HepG2 (cell line): ENCODE measurements around the gene ERBB3. TPM values are rescaled to one million over a fixed set of nuclear protein-coding genes. Genes with fewer than 3 reads are reported as not detected.
A peak's percentile ranks its signal among the peaks of the same experiment; 100 is the strongest.

Experiments used
- HDAC1 ChIP-seq: sonication (generic); formaldehyde crosslinking; IDR thresholded peaks from 2 replicates; pipeline ENCODE4 v1.5.1; 2020; ENCODE audit warnings: mild to moderate bottlenecking, missing genetic modification reagents
- HOXA7 ChIP-seq: sonication (generic); formaldehyde crosslinking; IDR thresholded peaks from 2 replicates; pipeline ENCODE4 v1.8.1; 2022; ENCODE audit warnings: mild to moderate bottlenecking, missing genetic modification reagents, moderate library complexity
- KLF12 ChIP-seq: sonication (generic); formaldehyde crosslinking; IDR thresholded peaks from 2 replicates; pipeline ENCODE4 v1.4.0; 2020; ENCODE audit warnings: missing genetic modification reagents, borderline replicate concordance
- POLR2A ChIP-seq, 2 experiments: IDR thresholded peaks; 2 replicates each; pipeline ENCODE4 v1.6.1; 2011; ENCODE audit warnings: low read depth in 2 of 2, low read length in 2 of 2, mild to moderate bottlenecking in 1 of 2, moderate library complexity in 1 of 2; ENCODE audit not compliant: insufficient read depth in 1 of 2
- RXRA ChIP-seq: sonication (generic); formaldehyde crosslinking; IDR thresholded peaks from 2 replicates; pipeline ENCODE4 v1.5.1; 2020; ENCODE audit warnings: missing genetic modification reagents
- SMAD9 ChIP-seq: sonication (generic); formaldehyde crosslinking; IDR thresholded peaks from 2 replicates; pipeline ENCODE4 v1.5.1; 2020; ENCODE audit warnings: mild to moderate bottlenecking, missing genetic modification reagents
- SP1 ChIP-seq, 2 experiments: fragments of 450-650 bp in 1 of 2; sonication (generic) in 1 of 2; formaldehyde crosslinking in 1 of 2; IDR thresholded peaks; 2 replicates each; pipeline versions ENCODE4 v1.4.0 to v1.6.1; 2016 to 2020; ENCODE audit warnings: missing genetic modification reagents in 1 of 2
- SRF ChIP-seq: IDR thresholded peaks from 2 replicates; pipeline ENCODE4 v1.6.1; 2011; ENCODE audit warnings: mild to moderate bottlenecking, low read depth, low read length, moderate library complexity
- SRSF1 ChIP-seq: fragments of 200-400 bp; formaldehyde crosslinking; optimal IDR thresholded peaks from 2 replicates; pipeline ENCODE3; 2017; ENCODE audit warnings: mild to moderate bottlenecking, low read depth, low read length, moderate library complexity
- YEATS2 ChIP-seq: sonication (generic); formaldehyde crosslinking; IDR thresholded peaks from 2 replicates; pipeline ENCODE4 v1.4.0; 2020; ENCODE audit warnings: missing genetic modification reagents, borderline replicate concordance
- ZFX ChIP-seq: sonication (generic); formaldehyde crosslinking; IDR thresholded peaks from 2 replicates; pipeline ENCODE4 v1.4.0; 2020; ENCODE audit warnings: mild to moderate bottlenecking, low read depth, missing genetic modification reagents, moderate library complexity
- ZNF225 ChIP-seq: sonication (generic); formaldehyde crosslinking; IDR thresholded peaks from 2 replicates; pipeline ENCODE4 v1.4.0; 2020; ENCODE audit warnings: mild to moderate bottlenecking, missing genetic modification reagents
- ZNF619 ChIP-seq: sonication (generic); formaldehyde crosslinking; IDR thresholded peaks from 2 replicates; pipeline ENCODE4 v1.4.0; 2020; ENCODE audit warnings: mild to moderate bottlenecking, missing genetic modification reagents
- polyA plus RNA-seq, 8 experiments: library from polyadenylated mRNA; depleted of rRNA in 3 of 8; stranded (reverse) in 7 of 8; unstranded in 1 of 8; fragments of >200 nt; fragmentation: Illumina TruSeq in 4 of 8; extraction: Trizol in 4 of 8; gene quantifications; 2 replicates each; pipeline versions ENCODE4 v1.2.1 to v1.2.3, GENCODE V29; 2011 to 2016; ENCODE audit warnings: low read depth in 4 of 8, missing spikeins in 1 of 8, mixed read lengths in 1 of 8; ENCODE audit not compliant: insufficient read depth in 1 of 8
- total RNA-seq, 5 experiments: library from RNA; depleted of rRNA; stranded (reverse); fragments of >200 nt; fragmentation: Illumina TruSeq; extraction: Trizol; gene quantifications; 2 replicates each; pipeline ENCODE4 v1.2.3, GENCODE V29; 2016; ENCODE audit warnings: low read depth in 1 of 5
- TF ChIP-seq, protein P1 (sequence below): sonication (generic); formaldehyde crosslinking; IDR thresholded peaks from one replicate; pipeline ENCODE4 v1.5.1; 2020; ENCODE audit warnings: mild to moderate bottlenecking, missing genetic modification reagents; ENCODE audit errors: not compliant biosample characterization
- TF ChIP-seq, protein P2 (sequence below), 2 experiments: sonication (generic) in 1 of 2; formaldehyde crosslinking in 1 of 2; IDR thresholded peaks; 2 replicates each; pipeline versions ENCODE4 v1.4.0 to v1.6.1; 2018 to 2020; ENCODE audit warnings: missing genetic modification reagents in 2 of 2, borderline replicate concordance in 1 of 2, low read depth in 1 of 2, mild to moderate bottlenecking in 1 of 2, missing biosample characterization in 1 of 2
- TF ChIP-seq, protein P3 (sequence below): sonication (generic); formaldehyde crosslinking; IDR thresholded peaks from 2 replicates; pipeline ENCODE4 v1.4.0; 2020; ENCODE audit warnings: mild to moderate bottlenecking, missing genetic modification reagents
- TF ChIP-seq, protein P4 (sequence below): sonication (generic); formaldehyde crosslinking; IDR thresholded peaks from 2 replicates; pipeline ENCODE4 v1.4.0; 2020; ENCODE audit warnings: missing genetic modification reagents

Gene ERBB3
- total and polyA plus RNA-seq, 2 of the 13 experiments (the other 11 are each of a cell fraction or from before 2014, with no cell fraction given): 93.6 to 358 TPM

- TF ChIP-seq YEATS2 (CRISPR knock-in tag): peak; percentile 84
- no peak for TF ChIP-seq HOXA7
- TF ChIP-seq ZNF225 (CRISPR knock-in tag): no peak
- TF ChIP-seq, protein P1, sequence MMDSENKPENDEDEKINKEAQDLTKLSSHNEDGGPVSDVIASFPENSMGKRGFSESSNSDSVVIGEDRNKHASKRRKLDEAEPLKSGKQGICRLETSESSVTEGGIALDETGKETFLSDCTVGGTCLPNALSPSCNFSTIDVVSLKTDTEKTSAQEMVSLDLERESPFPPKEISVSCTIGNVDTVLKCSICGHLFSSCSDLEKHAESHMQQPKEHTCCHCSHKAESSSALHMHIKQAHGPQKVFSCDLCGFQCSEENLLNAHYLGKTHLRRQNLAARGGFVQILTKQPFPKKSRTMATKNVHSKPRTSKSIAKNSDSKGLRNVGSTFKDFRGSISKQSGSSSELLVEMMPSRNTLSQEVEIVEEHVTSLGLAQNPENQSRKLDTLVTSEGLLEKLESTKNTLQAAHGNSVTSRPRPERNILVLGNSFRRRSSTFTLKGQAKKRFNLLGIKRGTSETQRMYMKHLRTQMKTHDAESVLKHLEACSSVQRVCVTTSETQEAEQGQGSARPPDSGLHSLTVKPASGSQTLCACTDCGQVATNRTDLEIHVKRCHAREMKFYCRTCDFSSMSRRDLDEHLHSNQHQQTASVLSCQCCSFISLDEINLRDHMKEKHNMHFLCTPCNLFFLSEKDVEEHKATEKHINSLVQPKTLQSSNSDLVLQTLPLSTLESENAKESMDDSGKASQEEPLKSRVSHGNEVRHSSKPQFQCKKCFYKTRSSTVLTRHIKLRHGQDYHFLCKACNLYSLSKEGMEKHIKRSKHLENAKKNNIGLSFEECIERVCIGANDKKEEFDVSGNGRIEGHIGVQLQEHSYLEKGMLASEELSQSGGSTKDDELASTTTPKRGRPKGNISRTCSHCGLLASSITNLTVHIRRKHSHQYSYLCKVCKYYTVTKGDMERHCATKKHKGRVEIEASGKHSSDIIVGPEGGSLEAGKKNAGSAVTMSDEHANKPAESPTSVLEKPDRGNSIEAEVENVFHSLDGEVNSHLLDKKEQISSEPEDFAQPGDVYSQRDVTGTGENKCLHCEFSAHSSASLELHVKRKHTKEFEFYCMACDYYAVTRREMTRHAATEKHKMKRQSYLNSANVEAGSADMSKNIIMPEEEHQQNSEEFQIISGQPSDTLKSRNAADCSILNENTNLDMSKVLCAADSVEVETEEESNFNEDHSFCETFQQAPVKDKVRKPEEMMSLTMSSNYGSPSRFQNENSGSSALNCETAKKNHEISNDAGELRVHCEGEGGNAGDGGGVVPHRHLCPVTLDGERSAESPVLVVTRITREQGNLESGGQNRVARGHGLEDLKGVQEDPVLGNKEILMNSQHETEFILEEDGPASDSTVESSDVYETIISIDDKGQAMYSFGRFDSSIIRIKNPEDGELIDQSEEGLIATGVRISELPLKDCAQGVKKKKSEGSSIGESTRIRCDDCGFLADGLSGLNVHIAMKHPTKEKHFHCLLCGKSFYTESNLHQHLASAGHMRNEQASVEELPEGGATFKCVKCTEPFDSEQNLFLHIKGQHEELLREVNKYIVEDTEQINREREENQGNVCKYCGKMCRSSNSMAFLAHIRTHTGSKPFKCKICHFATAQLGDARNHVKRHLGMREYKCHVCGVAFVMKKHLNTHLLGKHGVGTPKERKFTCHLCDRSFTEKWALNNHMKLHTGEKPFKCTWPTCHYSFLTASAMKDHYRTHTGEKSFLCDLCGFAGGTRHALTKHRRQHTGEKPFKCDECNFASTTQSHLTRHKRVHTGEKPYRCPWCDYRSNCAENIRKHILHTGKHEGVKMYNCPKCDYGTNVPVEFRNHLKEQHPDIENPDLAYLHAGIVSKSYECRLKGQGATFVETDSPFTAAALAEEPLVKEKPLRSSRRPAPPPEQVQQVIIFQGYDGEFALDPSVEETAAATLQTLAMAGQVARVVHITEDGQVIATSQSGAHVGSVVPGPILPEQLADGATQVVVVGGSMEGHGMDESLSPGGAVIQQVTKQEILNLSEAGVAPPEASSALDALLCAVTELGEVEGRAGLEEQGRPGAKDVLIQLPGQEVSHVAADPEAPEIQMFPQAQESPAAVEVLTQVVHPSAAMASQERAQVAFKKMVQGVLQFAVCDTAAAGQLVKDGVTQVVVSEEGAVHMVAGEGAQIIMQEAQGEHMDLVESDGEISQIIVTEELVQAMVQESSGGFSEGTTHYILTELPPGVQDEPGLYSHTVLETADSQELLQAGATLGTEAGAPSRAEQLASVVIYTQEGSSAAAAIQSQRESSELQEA (CRISPR knock-in tag): peak; percentile 18
- TF ChIP-seq RXRA: peak; percentile 60
- TF ChIP-seq, protein P2, sequence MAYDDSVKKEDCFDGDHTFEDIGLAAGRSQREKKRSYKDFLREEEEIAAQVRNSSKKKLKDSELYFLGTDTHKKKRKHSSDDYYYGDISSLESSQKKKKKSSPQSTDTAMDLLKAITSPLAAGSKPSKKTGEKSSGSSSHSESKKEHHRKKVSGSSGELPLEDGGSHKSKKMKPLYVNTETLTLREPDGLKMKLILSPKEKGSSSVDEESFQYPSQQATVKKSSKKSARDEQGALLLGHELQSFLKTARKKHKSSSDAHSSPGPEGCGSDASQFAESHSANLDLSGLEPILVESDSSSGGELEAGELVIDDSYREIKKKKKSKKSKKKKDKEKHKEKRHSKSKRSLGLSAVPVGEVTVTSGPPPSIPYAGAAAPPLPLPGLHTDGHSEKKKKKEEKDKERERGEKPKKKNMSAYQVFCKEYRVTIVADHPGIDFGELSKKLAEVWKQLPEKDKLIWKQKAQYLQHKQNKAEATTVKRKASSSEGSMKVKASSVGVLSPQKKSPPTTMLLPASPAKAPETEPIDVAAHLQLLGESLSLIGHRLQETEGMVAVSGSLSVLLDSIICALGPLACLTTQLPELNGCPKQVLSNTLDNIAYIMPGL (CRISPR knock-in tag; IDR thresholded peaks at IDR 0.05; ENCODE audit: borderline replicate concordance in 1 of 2, low read depth in 1 of 2): peak in 1 of 2 experiments; percentile 48; a peak in 1 of 4 replicates
- peak; percentile 43 for TF ChIP-seq ZFX (CRISPR knock-in tag)
- TF ChIP-seq POLR2A (IDR thresholded peaks at IDR 0.05; ENCODE audit: insufficient read depth in 1 of 2, low read depth in 2 of 2, low read length in 2 of 2): peak; percentile 66 to 81; a peak in 2 of 4 replicates
- peak; percentile 62 for TF ChIP-seq SRSF1
- TF ChIP-seq SRF: 0 out of 2 replicates have a peak, but pooled peaks have one; percentile 34
- no peak for TF ChIP-seq SP1 (IDR thresholded peaks at IDR 0.05)
- peak; percentile 81 for TF ChIP-seq SP1 (CRISPR knock-in tag; IDR thresholded peaks at IDR 0.05)
- TF ChIP-seq, protein P3, sequence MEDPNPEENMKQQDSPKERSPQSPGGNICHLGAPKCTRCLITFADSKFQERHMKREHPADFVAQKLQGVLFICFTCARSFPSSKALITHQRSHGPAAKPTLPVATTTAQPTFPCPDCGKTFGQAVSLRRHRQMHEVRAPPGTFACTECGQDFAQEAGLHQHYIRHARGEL (CRISPR knock-in tag): no peak
- TF ChIP-seq ZNF619: 0 out of 2 replicates have a peak, but pooled peaks have one; percentile 18
- 0 out of 2 replicates have a peak, but pooled peaks have one; percentile 40 for TF ChIP-seq KLF12 (CRISPR knock-in tag)
- TF ChIP-seq HDAC1 (CRISPR knock-in tag): peak; percentile 72
- 0 out of 2 replicates have a peak, but pooled peaks have one; percentile 25 for TF ChIP-seq SMAD9 (CRISPR knock-in tag)
- TF ChIP-seq, protein P4, sequence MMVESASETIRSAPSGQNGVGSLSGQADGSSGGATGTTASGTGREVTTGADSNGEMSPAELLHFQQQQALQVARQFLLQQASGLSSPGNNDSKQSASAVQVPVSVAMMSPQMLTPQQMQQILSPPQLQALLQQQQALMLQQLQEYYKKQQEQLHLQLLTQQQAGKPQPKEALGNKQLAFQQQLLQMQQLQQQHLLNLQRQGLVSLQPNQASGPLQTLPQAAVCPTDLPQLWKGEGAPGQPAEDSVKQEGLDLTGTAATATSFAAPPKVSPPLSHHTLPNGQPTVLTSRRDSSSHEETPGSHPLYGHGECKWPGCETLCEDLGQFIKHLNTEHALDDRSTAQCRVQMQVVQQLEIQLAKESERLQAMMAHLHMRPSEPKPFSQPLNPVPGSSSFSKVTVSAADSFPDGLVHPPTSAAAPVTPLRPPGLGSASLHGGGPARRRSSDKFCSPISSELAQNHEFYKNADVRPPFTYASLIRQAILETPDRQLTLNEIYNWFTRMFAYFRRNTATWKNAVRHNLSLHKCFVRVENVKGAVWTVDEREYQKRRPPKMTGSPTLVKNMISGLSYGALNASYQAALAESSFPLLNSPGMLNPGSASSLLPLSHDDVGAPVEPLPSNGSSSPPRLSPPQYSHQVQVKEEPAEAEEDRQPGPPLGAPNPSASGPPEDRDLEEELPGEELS: peak; percentile 72
These were observed 72.3 kb downstream of the ERBB3 start, which contains the start of gene MYL6B (continued) for GRCh38 chr12:56152132-56152755.
